Hepatocyte (in vitro differentiated cells): Measurements from ENCODE around the gene HOXD1.

Experiments used
- EZH2 ChIP-seq: fragments of 200-600 bp; sonication (generic); IDR thresholded peaks from 2 replicates; pipeline ENCODE4 v1.6.1; 2016; ENCODE audit warnings: antibody characterized with exemption, mild to moderate bottlenecking, borderline replicate concordance
- TF ChIP-seq, protein P1 (sequence below): fragments of 200-600 bp; sonication (generic); IDR thresholded peaks from 2 replicates; pipeline ENCODE4 v1.5.1; 2016; ENCODE audit warnings: antibody characterized with exemption, mild to moderate bottlenecking; ENCODE audit not compliant: poor library complexity

DNA sequence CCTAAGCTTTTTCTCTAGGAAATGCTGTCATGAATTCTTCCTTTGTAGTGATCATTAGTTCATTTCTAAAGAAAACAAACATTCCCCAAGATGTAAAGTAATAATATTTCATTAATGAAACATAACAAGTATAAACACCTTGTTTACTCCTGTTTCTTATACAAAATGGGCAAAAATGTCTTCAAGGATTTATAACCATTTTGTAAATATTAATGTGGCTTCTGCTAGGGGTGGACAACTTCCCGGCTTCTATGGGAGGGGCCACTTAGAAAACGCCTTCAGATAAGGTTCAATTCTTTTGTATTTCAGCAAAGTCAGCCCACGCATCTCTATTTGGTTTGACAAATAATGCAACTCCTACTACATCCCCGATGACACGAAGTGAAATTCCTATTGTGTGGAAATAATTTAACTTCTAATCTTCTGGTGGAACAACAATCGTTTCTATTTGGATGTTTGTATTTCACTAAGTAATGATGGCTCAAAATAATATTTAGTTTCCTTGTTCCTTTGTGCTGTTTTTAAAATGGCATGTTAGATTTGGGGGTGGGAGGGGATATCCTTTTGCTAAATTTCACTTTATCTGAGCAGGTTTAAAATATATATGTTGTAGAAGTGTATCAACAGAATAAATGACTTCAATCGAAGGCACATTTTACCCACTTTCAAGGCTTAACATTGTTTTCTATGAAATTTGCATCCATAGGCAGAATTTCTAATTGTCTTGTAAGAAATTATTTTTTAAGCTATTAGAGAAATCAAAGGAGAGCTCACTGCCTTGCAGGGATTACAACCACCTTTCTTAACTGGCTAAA lies 14.7 kb upstream of the HOXD1 start:
- TF ChIP-seq, protein P1, sequence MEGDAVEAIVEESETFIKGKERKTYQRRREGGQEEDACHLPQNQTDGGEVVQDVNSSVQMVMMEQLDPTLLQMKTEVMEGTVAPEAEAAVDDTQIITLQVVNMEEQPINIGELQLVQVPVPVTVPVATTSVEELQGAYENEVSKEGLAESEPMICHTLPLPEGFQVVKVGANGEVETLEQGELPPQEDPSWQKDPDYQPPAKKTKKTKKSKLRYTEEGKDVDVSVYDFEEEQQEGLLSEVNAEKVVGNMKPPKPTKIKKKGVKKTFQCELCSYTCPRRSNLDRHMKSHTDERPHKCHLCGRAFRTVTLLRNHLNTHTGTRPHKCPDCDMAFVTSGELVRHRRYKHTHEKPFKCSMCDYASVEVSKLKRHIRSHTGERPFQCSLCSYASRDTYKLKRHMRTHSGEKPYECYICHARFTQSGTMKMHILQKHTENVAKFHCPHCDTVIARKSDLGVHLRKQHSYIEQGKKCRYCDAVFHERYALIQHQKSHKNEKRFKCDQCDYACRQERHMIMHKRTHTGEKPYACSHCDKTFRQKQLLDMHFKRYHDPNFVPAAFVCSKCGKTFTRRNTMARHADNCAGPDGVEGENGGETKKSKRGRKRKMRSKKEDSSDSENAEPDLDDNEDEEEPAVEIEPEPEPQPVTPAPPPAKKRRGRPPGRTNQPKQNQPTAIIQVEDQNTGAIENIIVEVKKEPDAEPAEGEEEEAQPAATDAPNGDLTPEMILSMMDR, result no peak
- no peak for TF ChIP-seq EZH2
